Osteocyte (in vitro differentiated cells): Measurements from ENCODE around the gene APC2. TPM values are rescaled to one million over a fixed set of nuclear protein-coding genes. Genes with fewer than 3 reads are reported as not detected.

ENCODE experiments used
- DNase-seq: peaks from one replicate; pipeline ENCODE4 v3.0.0; 2021; ENCODE audit warnings: mixed read lengths; ENCODE audit not compliant: unreplicated experiment; ENCODE audit errors: extremely low spot score
- H3K27ac Mint-ChIP-seq: one replicate; pipeline ENCODE4 v1.8.0; 2021; ENCODE audit warnings: mild to moderate bottlenecking, mixed read lengths; ENCODE audit not compliant: unreplicated experiment
- H3K27me3 Mint-ChIP-seq: one replicate; pipeline ENCODE4 v1.8.0; 2021; ENCODE audit warnings: mixed read lengths; ENCODE audit not compliant: unreplicated experiment
- H3K36me3 Mint-ChIP-seq: one replicate; pipeline ENCODE4 v1.8.0; 2021; ENCODE audit warnings: mixed read lengths; ENCODE audit not compliant: unreplicated experiment
- H3K4me1 Mint-ChIP-seq: one replicate; pipeline ENCODE4 v1.8.0; 2021; ENCODE audit warnings: mixed read lengths; ENCODE audit not compliant: unreplicated experiment
- H3K4me3 Mint-ChIP-seq: one replicate; pipeline ENCODE4 v1.8.0; 2021; ENCODE audit warnings: mild to moderate bottlenecking, moderate library complexity, mixed read lengths; ENCODE audit not compliant: unreplicated experiment
- H3K9me3 Mint-ChIP-seq: one replicate; pipeline ENCODE4 v1.8.0; 2021; ENCODE audit warnings: mixed read lengths; ENCODE audit not compliant: unreplicated experiment
- total RNA-seq: library from RNA; stranded (reverse); gene quantifications from 2 replicates; pipeline ENCODE4 v1.2.1, GENCODE V29; 2021
- TF ChIP-seq, protein P1 (sequence below): fragments of 200-600 bp; sonication (generic); IDR thresholded peaks from 2 replicates; pipeline ENCODE4 v1.5.0; 2021; ENCODE audit warnings: antibody characterized with exemption, mild to moderate bottlenecking, moderate library complexity

Gene APC2
- total RNA-seq, 1 donor from 2014 or later: 1.2 TPM

DNA sequence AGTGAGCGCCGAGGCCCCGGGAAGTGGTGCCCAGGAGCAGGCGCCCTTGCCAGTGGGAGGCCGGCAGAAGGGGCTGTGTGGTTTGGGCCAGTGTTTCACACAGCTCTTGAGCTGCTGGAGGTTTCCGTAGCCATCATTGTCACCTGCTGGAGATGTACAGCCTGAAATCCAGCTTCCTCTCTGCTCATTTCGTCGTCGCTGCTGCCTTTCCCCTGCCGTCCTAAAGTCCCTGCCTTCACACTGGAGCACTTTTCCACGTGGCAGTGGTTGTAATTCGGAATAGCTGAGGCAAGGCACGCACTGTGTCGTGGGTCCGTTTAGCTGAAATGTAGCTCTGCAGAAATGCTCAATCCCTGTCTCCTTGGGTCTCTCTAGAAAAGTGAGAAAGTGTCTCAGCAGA is 29.3 kb upstream of the APC2 start:
- Mint-ChIP-seq H3K4me3 (no peak overlapping the region), H3K4me1 (peaks cover 24% of the 10 kb centered on the region), H3K9me3 (no peaks in the 10 kb centered on the region), H3K27me3 (no peaks in the 10 kb centered on the region), H3K27ac (no peak overlapping the region), H3K36me3 (peaks cover 25% of the 10 kb centered on the region)
- DNase-seq: no peak
- TF ChIP-seq, protein P1, sequence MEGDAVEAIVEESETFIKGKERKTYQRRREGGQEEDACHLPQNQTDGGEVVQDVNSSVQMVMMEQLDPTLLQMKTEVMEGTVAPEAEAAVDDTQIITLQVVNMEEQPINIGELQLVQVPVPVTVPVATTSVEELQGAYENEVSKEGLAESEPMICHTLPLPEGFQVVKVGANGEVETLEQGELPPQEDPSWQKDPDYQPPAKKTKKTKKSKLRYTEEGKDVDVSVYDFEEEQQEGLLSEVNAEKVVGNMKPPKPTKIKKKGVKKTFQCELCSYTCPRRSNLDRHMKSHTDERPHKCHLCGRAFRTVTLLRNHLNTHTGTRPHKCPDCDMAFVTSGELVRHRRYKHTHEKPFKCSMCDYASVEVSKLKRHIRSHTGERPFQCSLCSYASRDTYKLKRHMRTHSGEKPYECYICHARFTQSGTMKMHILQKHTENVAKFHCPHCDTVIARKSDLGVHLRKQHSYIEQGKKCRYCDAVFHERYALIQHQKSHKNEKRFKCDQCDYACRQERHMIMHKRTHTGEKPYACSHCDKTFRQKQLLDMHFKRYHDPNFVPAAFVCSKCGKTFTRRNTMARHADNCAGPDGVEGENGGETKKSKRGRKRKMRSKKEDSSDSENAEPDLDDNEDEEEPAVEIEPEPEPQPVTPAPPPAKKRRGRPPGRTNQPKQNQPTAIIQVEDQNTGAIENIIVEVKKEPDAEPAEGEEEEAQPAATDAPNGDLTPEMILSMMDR: no peak

DNA sequence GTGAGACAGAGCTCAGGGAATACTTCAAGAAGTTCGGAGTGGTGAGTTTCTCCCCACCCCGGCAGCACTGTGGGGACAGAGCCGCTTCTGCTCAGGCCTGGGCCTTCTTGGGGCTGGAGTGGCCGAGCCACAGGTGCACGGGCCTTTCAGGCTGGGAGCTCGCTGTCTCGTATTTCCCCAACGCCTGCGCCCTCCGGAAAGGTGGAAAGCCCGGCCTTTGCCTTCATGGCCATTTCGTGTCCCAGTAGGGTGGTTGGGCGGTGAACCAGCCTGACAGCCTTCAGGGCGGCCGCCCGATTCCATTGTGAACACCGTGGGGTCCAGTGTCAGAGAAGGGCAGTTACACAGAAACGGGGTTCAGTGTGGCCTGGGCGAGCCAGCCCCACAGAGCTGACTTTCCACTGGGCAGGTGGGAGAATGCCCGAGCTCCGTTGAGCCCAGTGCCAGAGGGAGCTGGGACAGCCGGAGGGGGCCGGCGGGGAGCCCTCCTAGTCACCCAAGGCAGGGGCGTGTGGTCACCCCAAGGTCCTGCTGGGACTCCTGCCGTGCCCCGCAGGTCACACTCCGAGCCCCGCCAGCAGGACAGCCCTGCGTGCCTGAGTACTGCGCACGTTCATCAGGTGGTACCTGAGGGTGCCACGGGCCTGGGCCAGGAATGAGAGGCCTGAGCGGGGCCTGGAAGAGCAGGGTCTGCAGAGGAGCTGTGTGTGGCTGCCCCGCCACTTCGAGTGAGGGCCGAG is 28.5 kb upstream of the APC2 start:
- no peaks in the 10 kb centered on the region for H3K27me3 Mint-ChIP-seq
- DNase-seq: no peak
- H3K4me3 Mint-ChIP-seq: no peak overlapping the region
- H3K27ac Mint-ChIP-seq: no peak overlapping the region
- H3K9me3 Mint-ChIP-seq: no peaks in the 10 kb centered on the region
- TF ChIP-seq, protein P1: no peak
- peaks cover 16% of the 10 kb centered on the region for H3K4me1 Mint-ChIP-seq
- H3K36me3 Mint-ChIP-seq: peaks cover 27% of the 10 kb centered on the region

DNA sequence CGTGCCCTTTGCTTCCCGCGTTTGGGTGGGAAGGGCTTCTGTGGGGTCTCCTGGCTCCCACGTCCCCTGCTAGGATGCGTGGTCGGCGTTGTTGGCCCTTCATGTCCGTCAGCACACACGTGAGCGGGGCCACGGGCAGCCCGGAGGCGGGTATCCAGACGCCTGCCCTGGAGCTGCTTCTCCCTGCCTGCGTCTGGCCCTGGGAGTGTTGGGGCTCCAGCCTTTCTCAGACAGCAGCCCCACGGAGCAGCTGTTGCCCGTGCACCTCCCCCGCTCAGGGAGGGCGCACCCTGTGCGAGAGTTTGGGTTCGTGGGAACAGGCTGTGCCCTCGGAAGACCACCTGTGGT is 28.0 kb upstream of the APC2 start:
- Mint-ChIP-seq H3K27me3 (no peaks in the 10 kb centered on the region), H3K9me3 (no peaks in the 10 kb centered on the region), H3K27ac (no peak overlapping the region), H3K36me3 (peaks cover 27% of the 10 kb centered on the region), H3K4me3 (no peak overlapping the region), H3K4me1 (peaks cover 11% of the 10 kb centered on the region)
- TF ChIP-seq, protein P1: no peak
- no peak for DNase-seq

DNA sequence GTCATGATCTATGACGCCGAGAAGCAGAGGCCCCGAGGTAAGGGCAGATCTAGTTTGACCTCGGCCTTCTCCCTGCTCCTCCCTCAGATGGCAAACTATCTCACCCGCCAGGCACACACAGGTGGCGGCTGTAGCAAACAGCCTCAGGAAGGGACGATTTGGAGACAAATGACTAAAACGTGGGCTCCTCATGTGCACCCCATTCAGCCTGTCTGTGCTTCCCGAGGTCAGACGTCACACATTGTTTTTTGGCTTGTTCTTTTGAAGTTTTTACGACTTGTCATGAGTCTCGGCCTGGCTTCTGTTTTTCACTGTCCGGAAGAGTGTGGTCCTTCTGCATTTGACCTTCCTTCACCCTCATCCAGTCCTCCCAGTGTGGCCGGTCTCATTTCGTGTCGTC is 27.6 kb upstream of the APC2 start:
- Mint-ChIP-seq H3K27me3 (no peaks in the 10 kb centered on the region), H3K9me3 (no peaks in the 10 kb centered on the region), H3K4me3 (no peak overlapping the region), H3K27ac (no peak overlapping the region), H3K4me1 (peaks cover 7% of the 10 kb centered on the region), H3K36me3 (peaks cover 27% of the 10 kb centered on the region)
- TF ChIP-seq, protein P1: no peak
- no peak for DNase-seq

DNA sequence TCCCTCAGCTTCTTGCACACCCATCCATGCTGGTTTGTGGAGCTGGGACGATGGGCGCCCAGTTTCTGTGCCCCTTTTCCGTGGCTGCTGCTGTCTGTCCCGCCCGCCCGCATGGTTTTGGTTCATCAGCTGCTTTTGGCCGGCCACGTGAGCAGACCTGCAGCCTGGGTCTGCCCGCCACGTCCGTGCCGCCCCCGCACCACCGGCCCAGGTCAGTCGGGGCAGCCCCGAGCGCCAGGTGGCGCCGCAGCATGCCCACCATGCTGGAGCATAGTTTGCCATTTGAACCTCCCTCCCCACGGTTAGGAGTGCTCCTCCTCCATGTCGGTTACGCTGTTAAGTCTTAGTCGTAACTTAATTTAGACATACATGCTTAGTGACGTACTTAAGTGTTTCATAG is 27.0 kb upstream of the APC2 start:
- Mint-ChIP-seq H3K4me1 (peaks cover 3% of the 10 kb centered on the region), H3K36me3 (peaks cover 25% of the 10 kb centered on the region), H3K27ac (no peak overlapping the region), H3K27me3 (no peaks in the 10 kb centered on the region), H3K4me3 (no peak overlapping the region), H3K9me3 (no peaks in the 10 kb centered on the region)
- no peak for DNase-seq
- TF ChIP-seq, protein P1: no peak
